NCI-H1105 treated with DMSO at 0.1 percent for 48 hours (cell line): ENCODE data around the gene LPCAT3.
A peak's percentile ranks its signal among the peaks of the same experiment; 100 is the strongest.
"Not testable (repeated sequence)": the region's sequence is repeated elsewhere in the genome, so short reads cannot be mapped to it uniquely, and the experiment has no call there.

Experiments
- DNase-seq: peaks from one replicate; lab custom pipeline; 2025; lab: John Stamatoyannopoulos, UW

Gene LPCAT3

GRCh38 chr12:7018350-7019042 lies at the start of gene LPCAT3:
Gene LPCAT3 (minus strand): TSS chr12:7018476. CDS start chr12:7018424, 52 bp downstream.
- DNase-seq, result peak; percentile 98

- DNase-seq, result no peak
Observed at GRCh38 chr12:7067096-7067495, 48.8 kb upstream of the LPCAT3 start.

- no peak for DNase-seq
Observed at GRCh38 chr12:7066596-7066995, 48.3 kb upstream of the LPCAT3 start.

- no peak for DNase-seq
Observed at GRCh38 chr12:7065073-7065623, 46.9 kb upstream of the LPCAT3 start.

GRCh38 chr12:7064516-7064915 lies 46.2 kb upstream of the LPCAT3 start:
- DNase-seq, result no peak

- no peak for DNase-seq
Observed at GRCh38 chr12:7061596-7061995, 43.3 kb upstream of the LPCAT3 start.

GRCh38 chr12:7061138-7061537 lies 42.9 kb upstream of the LPCAT3 start:
- DNase-seq, result no peak

GRCh38 chr12:7060353-7060954 lies 42.2 kb upstream of the LPCAT3 start, which contains the start of gene C1S:
Gene C1S (plus strand): TSS chr12:7060718. CDS start chr12:7061913, 1,195 bp downstream.
- DNase-seq, result no peak

- no peak for DNase-seq
Observed at GRCh38 chr12:7059780-7060179, 41.5 kb upstream of the LPCAT3 start.

GRCh38 chr12:7058850-7059395 lies 40.6 kb upstream of the LPCAT3 start:
- no peak for DNase-seq

- no peak for DNase-seq
Observed at GRCh38 chr12:7058163-7058845, 40.0 kb upstream of the LPCAT3 start.

GRCh38 chr12:7055736-7056135 lies 37.5 kb upstream of the LPCAT3 start:
- not testable (repeated sequence) for DNase-seq

GRCh38 chr12:7054925-7055324 lies 36.6 kb upstream of the LPCAT3 start:
- no peak for DNase-seq

- DNase-seq, result not testable (repeated sequence)
Observed at GRCh38 chr12:7049973-7050372, 31.7 kb upstream of the LPCAT3 start.

- not testable (repeated sequence) for DNase-seq
Observed at GRCh38 chr12:7049445-7049951, 31.2 kb upstream of the LPCAT3 start.

GRCh38 chr12:7047306-7047705 lies 29.0 kb upstream of the LPCAT3 start:
- no peak for DNase-seq

- no peak for DNase-seq
Observed at GRCh38 chr12:7046383-7047105, 28.3 kb upstream of the LPCAT3 start.

- no peak for DNase-seq
Observed at GRCh38 chr12:7045913-7046312, 27.6 kb upstream of the LPCAT3 start.

- peak; percentile 31 for DNase-seq
Observed at GRCh38 chr12:7042842-7043241, 24.6 kb upstream of the LPCAT3 start.

- no peak for DNase-seq
Observed at GRCh38 chr12:7039403-7039802, 21.1 kb upstream of the LPCAT3 start.

GRCh38 chr12:7038591-7038990 lies 20.3 kb upstream of the LPCAT3 start:
- no peak for DNase-seq

GRCh38 chr12:7037411-7037810 lies 19.1 kb upstream of the LPCAT3 start:
- DNase-seq, result not testable (repeated sequence)
